ENCODE results near the gene ELAVL2.

Gene ELAVL2

DNA sequence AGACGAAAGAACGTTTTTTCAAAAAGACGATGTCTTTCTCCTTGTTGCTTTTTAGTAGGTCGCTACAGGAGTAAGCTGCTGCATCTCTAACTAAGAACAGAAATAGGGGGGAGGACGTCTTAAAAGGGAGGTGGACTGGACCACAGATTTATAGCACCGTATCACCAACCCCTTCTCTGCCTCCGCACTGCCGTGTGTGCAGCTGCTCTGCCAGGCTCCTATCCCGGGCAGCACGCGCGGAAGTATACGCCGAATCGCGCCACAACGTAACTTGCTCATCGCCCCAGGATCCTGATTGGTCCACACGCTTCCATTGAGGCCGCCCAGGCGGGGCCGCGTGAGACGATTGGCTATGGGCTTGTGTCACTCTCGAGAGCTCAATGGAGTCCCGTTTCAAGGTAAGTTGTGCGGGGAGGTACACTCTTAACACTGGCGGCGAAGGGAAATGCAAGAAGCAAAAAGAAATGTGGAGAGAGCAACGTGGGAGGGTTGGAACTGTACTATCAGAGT, at the start of gene ELAVL2:
Gene ELAVL2, minus strand, starts transcription at position 121 of the 510 bp plus-strand sequence. CDS start 64,006 bp downstream, outside the sequence.
- peak; percentile 85 for DNase-seq

DNA sequence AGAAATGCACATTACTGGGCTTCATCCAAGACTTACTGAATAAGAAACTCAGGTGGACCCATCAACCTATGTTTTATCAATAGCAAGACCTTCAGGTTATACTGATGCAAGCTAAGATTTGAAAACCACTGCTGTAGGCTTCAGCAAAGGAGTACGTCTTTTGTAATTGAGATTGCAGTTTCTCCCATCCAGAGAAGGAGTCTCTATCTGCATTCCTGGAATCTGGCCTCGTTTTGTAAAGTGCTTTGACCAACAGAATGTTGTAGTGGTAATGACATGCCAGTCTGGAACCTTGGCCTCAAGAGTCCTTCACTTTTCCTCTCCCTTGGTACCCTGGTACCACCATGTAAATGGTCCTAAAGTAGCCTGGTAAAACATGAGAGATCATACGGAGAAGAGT, 32.2 kb upstream of the ELAVL2 start:
- DNase-seq = no peak

DNA sequence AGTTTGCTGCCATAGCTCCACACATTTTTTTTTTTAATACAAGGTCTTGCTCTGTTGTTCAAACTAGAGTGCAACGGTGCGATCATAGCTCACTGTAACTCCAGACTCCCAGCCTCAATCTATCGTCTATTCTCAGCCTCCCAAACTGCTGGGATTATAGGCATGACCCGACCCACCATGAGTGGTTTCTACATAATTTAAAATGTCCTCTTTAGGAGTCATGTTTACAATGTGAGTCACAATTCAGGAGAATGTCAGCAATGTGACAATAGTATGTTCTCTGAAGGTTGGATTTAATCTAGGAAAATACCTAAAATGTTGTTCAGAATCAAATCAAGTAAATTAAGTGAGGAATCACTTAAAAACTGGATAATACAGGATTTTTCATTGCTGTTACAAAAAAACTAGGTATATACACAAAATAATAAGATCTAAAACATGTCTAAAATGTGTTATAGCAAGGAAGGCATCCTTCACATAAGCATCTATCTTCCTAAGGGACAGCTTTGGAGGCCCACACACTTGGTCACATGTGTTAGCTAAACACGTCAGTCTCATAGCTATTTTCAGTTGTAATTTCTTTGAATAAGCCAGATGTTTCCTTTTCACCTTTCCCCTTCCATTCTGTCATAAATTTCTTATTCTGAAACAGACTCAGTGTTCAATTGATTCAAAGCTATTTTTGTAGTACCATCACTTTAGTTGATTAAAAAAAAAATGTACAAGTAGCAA, 30.0 kb upstream of the ELAVL2 start:
- DNase-seq = no peak

DNA sequence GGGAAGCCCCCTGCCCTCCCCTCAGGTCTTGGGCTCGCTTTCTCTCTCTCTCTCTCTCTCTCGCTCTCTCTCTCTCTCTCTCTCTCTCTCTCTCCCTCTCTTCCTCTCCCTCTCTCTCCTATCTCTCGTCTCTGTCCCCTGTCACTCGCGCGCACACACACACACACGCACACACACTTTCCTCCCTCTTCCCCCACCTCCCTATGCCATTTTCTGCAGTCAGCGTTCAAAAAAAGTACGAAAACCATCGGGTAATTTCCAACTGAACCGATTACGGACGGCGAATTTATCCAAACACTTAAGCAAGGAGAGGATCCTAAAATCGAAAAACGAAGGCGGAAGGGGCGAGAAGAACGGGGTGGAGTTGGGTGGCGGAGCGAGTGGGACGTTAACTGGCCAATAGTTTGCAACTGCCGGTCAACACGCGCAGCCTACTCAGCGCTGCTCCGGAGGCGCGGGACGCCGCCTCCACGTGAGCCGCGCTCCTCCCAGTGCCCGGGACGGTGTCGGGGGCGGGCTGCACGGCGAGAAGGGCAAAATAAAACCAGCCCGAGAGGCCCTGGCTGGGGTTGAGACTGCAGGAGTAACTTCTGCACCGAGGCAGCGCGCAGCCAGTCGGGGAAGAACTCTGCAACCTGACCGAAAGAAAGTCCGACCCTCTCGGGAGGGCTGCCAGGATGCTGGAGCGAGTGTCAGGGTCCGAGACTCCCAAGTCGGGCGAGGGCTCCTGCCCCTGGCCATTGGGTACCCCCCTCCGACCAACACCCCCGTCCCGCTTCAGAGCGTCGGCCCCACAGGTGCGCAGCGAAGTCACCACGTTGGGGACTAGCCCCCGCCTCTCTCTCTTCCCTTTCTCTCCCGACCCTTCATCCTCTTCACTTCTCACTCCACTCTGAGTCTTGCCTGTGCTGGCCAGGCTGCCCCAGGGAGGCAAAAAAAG, 24.9 kb upstream of the ELAVL2 start:
- no peak for DNase-seq

DNA sequence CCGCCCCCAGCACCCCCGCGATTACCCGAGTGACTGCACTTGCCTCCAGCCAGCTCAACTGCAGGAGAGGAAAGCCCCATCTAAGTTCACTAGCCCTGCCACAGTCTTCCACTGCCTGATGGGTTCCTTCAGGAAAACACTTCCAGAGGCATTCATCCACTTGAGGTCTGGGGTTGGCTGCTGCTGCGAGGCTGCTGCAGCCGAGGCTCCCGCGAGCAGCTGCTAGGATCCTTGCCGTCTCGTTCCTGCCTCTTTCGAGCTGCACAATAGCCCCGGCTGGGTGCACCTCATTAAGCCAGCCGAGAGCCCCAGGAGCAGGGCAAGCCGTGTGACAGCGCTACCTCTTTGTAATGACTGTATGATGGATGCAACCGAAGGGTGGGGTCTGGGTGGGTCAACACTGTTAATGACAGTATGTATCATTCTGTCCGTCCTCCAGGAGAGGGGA, 24.2 kb upstream of the ELAVL2 start:
- DNase-seq = no peak

DNA sequence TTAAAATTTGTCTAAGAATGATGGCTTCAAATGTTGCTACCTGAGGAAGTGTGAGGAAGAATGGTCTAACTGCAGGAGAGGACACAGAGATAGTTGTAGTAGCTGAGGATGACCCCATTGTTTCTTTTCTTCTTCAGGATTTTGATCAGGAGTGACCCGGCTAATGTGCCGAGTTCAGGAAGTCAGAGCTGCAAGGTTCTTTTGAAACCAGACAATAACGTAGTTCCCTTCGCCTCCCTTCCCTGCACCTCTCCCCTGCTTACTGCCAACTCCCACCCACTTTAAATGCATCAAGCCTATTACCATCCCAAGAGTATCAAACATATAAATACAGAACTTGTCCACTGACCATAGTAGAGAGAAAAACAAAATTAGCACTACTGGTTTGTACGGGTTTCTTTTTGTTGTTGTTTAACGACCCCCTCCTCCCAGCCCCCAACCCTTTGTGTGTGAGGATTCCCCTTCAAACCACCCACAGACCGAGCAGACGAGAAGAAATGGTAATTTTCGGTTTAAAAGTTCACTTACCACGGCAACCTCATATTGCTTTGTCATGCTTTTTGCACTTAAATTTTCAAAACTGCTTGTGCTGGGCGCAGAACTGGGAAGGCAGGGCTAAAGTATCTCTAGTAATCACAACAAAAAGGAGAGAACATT, 23.5 kb upstream of the ELAVL2 start:
- no peak for DNase-seq

DNA sequence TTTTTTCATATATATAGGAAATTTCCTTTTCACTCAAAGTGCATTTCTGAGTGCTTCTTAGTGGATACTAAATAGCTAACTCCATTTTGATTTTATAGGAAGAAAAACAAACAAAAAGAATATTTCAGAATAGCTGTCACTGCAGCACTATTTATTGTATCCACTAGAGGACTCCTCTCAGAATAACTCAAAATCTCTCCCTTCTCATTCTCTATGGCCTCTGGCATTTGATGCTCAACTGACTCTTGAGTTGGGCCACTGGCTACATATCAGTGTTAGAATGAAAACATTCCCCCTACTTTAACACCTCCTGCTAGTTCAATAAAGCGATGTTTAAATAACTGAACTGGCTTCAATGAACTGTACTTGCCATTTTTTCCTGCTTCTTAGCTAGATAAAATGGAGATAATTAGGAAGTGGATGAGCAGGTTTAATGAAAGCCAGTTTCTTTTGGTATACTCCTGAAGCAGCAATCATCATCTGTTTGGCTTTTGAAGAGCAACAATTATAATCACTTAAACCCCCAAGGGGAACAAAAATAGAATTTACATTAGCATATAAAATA, 16.6 kb upstream of the ELAVL2 start:
- DNase-seq = no peak

DNA sequence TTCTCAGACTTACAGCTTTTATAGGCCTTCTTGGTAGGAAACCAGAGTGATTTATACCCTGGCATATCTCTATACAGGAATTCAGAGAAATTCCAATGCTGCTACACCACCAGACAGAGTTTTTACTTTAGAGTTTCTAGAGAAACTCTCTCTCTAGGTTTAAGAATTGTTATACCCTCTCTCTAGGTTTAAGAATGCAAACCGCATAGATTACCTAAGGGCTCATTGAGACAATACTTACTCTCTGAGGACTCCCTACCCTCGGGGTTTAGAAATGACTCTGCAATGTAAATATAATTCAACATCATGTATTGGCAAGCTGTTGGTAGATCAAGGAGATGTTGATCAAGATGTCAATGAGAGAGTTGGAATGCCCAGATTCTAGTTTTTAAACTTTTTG, 15.3 kb upstream of the ELAVL2 start:
- DNase-seq = no peak

DNA sequence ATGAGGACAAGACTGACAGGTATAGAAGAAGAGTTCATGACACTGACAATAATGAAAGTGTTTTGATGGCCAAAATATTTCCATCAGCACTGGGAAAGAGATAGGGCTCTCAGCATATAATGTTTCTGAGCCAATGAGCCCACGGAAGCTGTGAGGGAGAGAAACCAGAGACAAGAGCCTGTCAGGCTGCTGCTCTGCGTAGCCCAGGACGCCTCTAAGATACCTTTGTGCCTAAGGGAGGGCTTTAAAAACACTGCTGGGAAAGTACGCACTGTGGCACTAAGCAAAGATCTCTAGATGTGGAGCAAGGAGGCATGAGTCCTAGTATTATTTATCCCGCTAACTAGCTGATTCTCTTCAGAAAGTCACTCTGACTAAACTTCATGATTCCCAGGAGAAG, 11.0 kb upstream of the ELAVL2 start:
- DNase-seq = no peak

DNA sequence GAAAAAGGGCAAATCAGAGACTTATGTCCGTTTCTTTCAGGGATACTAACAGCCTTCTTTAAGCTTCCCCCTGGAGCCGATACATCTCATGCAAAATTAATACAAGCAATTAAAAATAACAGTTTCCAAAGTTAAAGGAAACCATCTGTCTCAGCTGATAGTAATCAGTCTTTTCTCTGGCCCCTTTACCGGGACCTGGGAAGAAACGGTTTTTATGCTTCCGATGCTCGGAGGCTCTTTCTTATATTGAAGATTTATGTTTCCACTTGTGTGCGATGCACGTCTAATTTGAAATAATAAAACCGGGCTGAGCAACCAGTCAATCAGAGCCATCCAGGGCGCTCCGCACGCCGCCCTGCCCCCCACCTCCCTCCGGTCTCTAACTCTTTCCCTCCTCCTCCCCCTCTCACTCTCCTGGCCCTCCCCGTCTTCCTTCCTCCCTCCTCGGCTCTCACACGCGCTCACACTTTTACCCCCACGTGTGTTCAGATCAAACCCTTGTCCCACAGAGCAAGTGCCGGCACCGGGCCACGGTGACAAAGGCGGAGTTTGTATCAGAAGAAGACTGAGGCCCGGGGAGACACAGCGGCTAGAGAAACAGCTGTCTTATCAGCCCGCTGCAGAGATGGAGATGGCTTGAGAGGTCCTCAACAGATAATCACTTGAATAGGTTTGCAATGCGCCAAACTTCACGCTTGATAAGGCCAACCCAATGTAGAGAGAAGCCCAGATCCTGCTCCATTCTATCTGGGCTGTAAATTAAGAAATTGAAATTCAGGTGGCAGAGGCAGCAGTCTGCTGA, 5.1 kb upstream of the ELAVL2 start:
- no peak for DNase-seq

DNA sequence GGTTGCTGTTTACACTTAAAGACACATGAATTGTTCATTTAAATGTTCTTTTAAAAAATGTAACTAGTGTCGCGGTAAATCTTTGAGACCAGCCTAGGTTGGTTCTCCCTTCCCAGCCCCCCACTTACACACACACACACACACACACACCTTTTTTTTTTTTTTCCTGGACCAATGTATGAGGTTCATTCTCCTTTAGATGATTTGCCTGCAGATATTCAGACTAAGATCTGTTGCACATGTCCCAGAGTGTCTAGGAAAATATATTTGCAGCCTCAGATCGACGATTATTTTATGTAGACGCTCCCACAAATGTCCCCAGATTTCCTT, 4.4 kb upstream of the ELAVL2 start:
- DNase-seq = no peak

DNA sequence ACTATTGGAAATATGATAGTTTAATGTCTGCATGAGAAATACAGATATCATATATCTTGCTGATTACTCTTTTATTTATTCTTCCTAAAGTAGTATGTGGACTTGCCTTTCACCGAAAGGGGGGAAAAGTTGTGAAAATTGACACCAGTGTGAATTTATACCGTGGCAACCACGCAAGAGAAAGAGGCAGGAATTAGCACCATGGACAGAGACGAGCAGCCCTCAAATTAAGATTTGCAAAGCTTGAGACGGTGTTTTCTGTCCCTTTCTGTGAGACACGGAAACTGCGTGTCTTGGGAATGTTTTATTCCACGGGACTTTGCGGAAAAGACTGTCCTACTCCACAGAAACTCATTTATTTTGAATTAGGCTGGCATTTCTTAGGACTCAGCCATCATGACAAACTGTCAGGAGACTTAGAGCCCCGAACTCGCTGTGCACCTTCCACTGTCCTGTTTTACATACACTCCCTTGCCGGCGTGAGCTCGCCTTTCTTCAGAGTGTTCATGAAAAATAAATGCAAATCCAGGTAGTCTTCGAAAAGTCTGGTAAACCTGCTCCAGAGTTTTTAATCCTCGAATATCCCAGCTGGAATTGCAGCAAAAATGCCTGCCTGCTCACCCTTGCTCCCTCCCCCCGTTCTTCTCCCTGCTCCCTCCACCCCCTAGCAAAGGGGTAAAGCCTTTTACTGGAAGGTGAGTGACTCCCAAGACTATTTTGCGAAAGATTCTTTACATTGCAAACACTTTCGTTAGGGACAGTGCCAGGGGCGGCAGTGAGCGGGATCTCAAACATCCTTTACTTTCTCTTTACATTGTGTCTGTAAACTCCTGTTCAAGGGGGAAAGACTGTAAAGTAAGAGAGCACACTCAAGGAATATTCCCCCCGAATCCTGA, 3.8 kb upstream of the ELAVL2 start:
- no peak for DNase-seq

DNA sequence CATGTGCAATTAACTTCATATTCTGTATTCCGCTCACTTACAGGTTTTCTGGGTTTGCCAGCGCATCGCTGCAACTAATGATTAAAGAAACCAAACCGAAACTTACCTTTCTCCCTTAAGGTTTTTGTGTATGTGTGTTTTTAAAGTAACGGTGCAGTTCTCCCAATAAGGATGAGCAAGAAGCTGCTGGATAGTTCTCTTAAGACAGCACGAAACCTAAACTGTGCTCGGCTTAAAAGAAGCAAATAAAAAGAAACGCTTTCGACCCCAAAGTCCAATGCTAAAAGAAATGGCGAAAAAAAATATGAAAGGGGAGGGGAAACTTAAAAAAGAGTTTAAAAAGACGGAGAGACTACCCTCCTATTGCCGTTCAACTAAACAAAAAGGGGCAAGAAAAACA, 340 bp downstream of the ELAVL2 start:
- DNase-seq = no peak

DNA sequence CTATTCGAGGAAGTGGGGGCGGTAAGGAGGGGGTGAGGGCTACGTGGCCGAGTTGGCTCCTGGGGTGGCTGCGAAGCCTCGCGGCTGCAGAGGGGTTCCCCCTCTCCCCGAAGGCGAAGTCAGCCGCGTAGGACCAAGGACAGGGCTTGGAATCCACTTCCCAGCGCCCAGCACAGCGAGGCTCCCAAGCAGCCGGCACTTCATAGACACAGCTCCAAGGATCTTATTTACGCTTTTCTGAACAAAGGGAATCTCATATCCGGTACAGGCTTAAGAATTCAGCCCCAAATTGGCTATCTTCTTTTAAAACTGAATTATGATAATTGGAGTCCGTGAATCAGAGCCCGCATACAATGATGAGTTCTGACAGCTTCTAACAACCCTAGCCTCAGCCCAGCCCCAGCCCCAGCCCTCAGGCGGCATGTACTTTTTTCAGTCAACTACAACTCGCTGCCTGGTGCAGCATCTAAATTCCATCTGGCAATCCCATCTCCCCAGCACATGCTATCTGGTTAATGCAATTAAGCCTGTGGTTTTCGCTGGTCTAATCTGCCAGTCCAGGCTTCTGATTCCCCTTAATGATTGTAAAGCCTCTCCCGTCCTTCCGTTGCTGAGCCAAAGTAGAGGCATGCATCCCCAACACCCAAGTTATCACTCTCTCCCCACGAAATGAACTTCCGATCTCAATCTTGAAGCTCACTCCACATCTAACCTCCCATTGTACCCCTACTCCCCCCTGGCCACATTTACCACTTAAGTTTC, 1.0 kb downstream of the ELAVL2 start:
- no peak for DNase-seq

DNA sequence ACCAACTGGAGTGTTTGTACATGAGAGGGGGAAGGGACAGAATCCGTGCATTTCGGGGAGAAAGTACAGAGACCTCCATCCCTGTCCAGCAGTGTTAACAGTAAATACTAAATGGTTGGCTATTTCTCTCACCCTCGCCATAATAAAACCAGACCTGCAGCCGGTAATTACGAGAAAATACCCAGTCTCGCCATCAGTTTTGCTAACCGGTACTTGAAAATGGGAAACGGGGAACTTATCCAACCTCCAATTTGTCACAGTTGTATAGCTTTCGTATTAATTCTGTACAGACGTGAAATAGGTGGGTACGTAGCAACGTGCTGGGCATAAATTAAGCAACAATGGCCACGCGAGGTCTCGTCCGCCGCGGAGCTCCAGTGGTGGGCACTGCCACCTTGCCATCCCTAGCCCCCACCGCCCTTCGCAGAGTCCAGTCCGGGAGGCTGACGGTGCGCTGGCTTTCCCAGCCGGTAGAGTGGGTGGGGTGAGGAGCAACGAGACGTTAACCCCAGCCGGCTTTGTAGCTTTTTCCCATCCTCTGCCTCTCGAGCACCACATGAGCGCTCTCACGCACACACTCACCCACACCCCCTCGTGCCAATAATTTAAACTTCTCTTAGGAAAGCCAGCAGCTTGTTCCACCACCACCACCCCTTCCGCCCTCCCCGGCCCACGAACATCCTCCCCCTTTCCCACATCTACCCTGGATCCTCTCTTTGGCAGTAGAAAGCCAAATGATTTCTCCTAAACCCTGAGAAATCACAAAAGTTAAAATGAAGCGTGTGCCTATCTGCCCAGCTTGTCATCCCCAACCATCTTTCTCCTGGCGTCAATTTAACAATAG, 1.8 kb downstream of the ELAVL2 start:
- DNase-seq = no peak

DNA sequence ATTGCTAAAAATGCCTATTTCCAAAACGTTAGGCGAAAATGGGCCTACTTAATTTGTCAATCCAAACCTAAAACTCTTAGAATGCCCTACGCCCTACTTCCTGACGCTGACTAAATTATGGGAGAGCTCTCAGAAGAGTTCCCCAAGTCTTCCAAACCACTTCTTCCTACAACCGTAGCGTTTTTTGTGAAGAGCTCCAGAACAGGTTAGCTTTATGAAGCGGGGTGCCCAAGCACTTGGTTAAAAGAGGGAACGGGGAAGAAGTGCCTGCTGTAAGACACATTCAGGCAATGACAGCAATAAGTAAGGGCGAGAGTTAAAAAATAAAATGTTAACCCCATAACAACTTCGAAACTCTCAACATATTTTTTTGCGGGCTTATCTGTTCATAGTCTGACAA, 2.8 kb downstream of the ELAVL2 start:
- DNase-seq = no peak

DNA sequence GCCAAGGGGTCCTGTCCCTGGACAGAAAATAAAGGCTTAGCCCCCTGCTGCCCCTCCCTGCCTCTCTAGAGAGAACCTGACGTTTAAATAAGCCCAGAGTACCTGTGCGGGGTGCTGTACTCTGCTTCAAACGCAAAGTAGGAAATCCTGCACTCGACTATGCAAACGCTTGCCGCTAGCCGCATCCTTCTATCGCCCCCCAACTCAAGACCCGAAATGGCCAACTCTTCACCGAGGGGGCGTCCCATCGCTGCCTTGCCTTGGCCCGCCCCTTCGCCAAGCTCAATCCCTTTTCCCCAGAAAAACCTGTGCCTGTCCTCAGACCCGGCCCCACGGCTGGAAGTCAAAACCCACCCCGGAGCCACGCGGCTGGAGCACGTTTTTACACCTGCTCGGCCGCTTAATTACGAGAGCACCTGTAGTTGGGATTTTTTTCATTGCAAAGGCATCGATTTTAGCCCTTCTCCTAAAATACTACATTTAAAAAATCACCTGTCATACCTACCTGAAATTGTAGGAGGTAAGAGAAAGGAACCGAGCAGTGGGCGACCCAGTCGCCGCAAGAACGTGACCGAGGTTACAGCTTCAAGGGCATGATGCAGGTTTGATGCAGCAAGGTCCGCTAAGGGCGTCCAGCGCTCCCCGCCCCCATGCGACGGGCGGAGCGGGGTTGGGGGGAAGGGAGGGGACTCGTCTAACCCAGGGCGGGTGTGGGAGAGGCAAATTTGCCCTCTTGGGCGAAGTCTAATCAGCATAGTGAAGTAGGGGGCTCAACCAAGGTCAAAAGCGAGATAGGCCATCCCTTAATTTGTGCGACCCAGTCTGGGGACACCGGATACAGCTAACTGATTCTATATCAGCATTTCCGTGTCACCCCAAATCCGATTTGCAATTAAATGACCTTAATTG, 3.5 kb downstream of the ELAVL2 start:
- DNase-seq = no peak

All from EL (cell line).